CD4-positive, alpha-beta T cell treated with Interleukin-17A for 4 hours (primary cell): ENCODE data around the gene ZER1.

Experiments used
- DNase-seq: peaks from one replicate; pipeline ENCODE4 v3.0.0-alpha.2; 2020; ENCODE audit warnings: mixed read lengths

ZER1 gene

GRCh38 chr9:128732576-128732975 lies 39.2 kb downstream of the ZER1 start:
- no peak for DNase-seq

- no peak for DNase-seq
These were observed 40.0 kb downstream of the ZER1 start for GRCh38 chr9:128731691-128732090.

GRCh38 chr9:128731093-128731492 lies 40.6 kb downstream of the ZER1 start:
- DNase-seq = no peak

- no peak for DNase-seq
These were observed 41.8 kb downstream of the ZER1 start for GRCh38 chr9:128729766-128730517.

- DNase-seq = no peak
These were observed 42.4 kb downstream of the ZER1 start for GRCh38 chr9:128729302-128729701.

- no peak for DNase-seq
These were observed 43.4 kb downstream of the ZER1 start for GRCh38 chr9:128728298-128728697.

- no peak for DNase-seq
These were observed 44.0 kb downstream of the ZER1 start for GRCh38 chr9:128727640-128728248.

GRCh38 chr9:128724744-128725211 lies 46.9 kb downstream of the ZER1 start:
- peak; percentile 50 for DNase-seq

GRCh38 chr9:128723866-128724743 lies 47.6 kb downstream of the ZER1 start, which contains the start of gene ZDHHC12:
TSS of gene ZDHHC12 (minus strand) at chr9:128724127. CDS start at chr9:128724093, 34 bp downstream.
- peak; percentile 100 for DNase-seq

- DNase-seq = peak; percentile 17
These were observed 48.3 kb downstream of the ZER1 start for GRCh38 chr9:128723352-128723865.

GRCh38 chr9:128722380-128723351 lies 49.1 kb downstream of the ZER1 start:
- DNase-seq = no peak

GRCh38 chr9:128721487-128722010 lies 50.2 kb downstream of the ZER1 start:
- no peak for DNase-seq

GRCh38 chr9:128720841-128721486 lies 50.8 kb downstream of the ZER1 start:
- DNase-seq = no peak

GRCh38 chr9:128719919-128720605 lies 51.7 kb downstream of the ZER1 start:
- no peak for DNase-seq

- DNase-seq = no peak
These were observed 53.3 kb downstream of the ZER1 start for GRCh38 chr9:128718475-128718874.

- no peak for DNase-seq
These were observed 53.7 kb downstream of the ZER1 start for GRCh38 chr9:128718047-128718446.

- DNase-seq = no peak
These were observed 55.0 kb downstream of the ZER1 start for GRCh38 chr9:128716581-128717254.

- DNase-seq = no peak
These were observed 56.3 kb downstream of the ZER1 start for GRCh38 chr9:128715436-128715750.

- DNase-seq = no peak
These were observed 56.9 kb downstream of the ZER1 start for GRCh38 chr9:128714586-128715435.
